Activated naive CD8-positive, alpha-beta T cell treated with anti-CD3 and anti-CD28 coated beads, Interleukin-2, amount 50 U/mL, for 16 hours (primary cell): ENCODE results near the gene RASGEF1C.

Experiments
- DNase-seq: peaks from one replicate; pipeline ENCODE4 v3.0.0-alpha.2; 2020; ENCODE audit warnings: low read depth, low spot score

Gene RASGEF1C

DNA sequence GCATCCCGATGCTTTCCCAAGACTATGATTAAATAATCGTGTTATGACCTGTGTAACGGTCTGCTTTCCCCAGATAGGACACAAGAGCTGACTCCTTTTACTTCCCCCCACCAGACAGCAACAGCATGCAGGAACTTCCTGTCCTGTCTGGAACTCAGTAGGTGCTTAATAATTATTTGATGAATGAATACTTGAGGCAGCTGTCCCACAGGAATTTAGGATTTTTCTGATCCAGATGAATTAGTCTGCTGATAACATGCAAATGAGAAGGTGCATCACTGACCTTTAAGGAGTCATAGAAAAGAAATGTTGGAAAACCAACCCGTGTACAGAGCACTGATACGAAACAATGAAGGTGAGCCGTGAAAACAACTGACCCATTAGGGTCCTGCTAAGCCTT, 149.7 kb downstream of the RASGEF1C start:
- no peak for DNase-seq

GRCh38 chr5:180056153-180056552, 152.9 kb downstream of the RASGEF1C start:
- no peak for DNase-seq

- no peak for DNase-seq
Measured at GRCh38 chr5:180054226-180054625, 154.8 kb downstream of the RASGEF1C start.

GRCh38 chr5:180053061-180053602, 155.9 kb downstream of the RASGEF1C start:
- DNase-seq, result no peak

- DNase-seq, result no peak
Measured at GRCh38 chr5:180052211-180052818, 156.7 kb downstream of the RASGEF1C start.
